Measurements from ENCODE around the gene LLGL2.

LLGL2 gene

DNA sequence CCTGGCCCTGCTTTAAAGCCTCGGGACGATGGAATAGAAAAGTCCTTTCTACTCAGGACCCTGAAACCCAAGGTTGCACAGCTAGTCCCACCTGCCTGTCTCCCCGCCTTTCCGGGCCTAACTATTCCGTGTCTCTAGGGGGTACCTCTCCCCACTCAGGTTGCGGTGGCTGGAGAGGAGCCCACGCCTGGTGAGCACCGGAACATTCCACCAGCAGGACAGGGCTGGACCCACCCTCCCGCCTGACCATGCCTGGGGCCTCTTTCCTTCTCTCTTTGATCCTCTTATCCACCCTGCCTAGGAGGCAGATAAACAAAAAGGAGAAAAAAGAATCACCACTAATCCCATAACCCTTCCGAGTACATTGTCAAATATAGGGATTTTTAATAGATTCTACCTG is 10.9 kb downstream of the LLGL2 start:
- peaks cover 16% of the 10 kb centered on the region for H3K4me1 ChIP-seq (ENCODE audit: control insufficient read depth, insufficient read depth, low read length, poor library complexity, severe bottlenecking)
- H3K4me3 ChIP-seq (ENCODE audit: insufficient read depth, low read depth, low read length, poor library complexity, severe bottlenecking), result no peak overlapping the region
- no peaks in the 10 kb centered on the region for H3K36me3 ChIP-seq (ENCODE audit: control insufficient read depth, insufficient read depth, low read length)
- no peaks in the 10 kb centered on the region for H3K9me3 ChIP-seq (ENCODE audit: control insufficient read depth, low read length)
- no peak for DNase-seq
- H3K27ac ChIP-seq (ENCODE audit: insufficient read depth, low read length, poor library complexity, severe bottlenecking), result no peak overlapping the region
- no peaks in the 10 kb centered on the region for H3K27me3 ChIP-seq (replicated peaks; ENCODE audit: control insufficient read depth, insufficient read depth, low read length, poor library complexity, severe bottlenecking)

DNA sequence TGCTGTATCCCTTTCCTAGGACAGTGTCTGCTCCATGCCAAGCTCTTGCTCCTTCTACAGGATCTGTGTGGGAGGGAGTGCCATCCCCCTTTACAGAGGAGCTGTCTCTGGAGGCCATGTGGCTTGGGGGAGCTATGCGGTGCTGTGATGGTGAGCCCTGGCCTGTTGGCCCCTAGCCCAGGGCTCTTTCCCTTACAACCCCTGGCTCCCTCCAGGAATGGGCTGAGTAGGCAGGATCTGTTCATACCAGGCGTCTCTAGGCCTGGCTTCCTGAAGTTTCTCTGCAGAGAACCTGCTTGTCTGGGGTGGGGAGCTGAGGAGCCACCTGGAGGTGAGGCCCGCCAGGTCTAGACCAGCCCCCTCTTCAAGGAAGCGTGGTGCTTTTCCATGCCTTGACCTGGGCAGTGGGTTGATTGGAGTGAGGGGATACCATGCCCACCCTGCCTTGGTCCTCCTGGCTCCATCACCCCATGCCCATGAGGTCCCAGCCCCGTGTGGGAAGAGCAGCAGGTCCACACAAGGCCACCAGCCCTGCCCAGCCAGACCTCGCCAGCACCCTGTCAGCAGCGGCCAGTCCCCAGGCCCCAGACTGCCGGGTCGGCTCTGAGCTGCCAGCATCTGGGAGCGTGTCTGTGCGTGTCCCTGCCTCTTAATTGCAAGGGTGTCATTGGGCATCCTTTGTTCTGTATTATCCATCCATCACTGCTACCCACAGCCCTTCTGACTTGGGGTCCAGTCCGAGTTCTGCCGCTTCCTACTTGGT is 14.7 kb downstream of the LLGL2 start:
- DNase-seq, result no peak
- Histone ChIP-seq H3K4me1 (ENCODE audit: control insufficient read depth, insufficient read depth, low read length, poor library complexity, severe bottlenecking) (peaks cover 9% of the 10 kb centered on the region), H3K27me3 (replicated peaks; ENCODE audit: control insufficient read depth, insufficient read depth, low read length, poor library complexity, severe bottlenecking) (no peaks in the 10 kb centered on the region), H3K4me3 (ENCODE audit: insufficient read depth, low read depth, low read length, poor library complexity, severe bottlenecking) (no peak overlapping the region), H3K27ac (ENCODE audit: insufficient read depth, low read length, poor library complexity, severe bottlenecking) (no peak overlapping the region), H3K36me3 (ENCODE audit: control insufficient read depth, insufficient read depth, low read length) (no peaks in the 10 kb centered on the region), H3K9me3 (ENCODE audit: control insufficient read depth, low read length) (no peaks in the 10 kb centered on the region)

DNA sequence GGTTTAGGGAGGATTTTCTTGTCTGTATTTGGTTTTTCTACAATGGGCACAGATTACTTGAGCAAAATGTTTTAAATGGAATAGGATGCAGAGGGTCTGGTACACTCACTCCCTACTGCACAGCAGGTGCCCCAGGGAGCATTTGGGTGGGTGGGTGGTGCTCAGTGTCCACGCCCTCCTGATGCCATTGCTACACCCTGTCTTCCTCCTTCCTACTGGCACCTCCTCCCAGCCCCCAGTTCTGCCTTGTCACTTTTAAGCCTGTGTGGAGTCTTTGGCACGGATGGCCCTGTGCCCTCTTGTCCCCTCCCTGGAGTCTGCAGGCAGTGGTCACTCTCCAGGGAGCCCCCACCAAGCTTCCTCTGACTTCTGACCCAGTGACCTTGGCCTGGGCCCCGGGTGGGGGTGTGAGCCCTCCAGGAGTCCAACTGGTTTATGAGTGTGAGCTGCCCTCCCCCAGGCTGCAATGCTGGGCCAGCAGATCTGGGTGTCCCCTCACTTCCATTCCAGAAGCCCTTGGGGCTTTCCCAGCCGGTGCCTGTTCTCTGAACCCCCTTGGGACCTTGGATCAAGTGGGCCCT is 15.5 kb downstream of the LLGL2 start:
- H3K4me3 ChIP-seq (ENCODE audit: insufficient read depth, low read depth, low read length, poor library complexity, severe bottlenecking), result no peak overlapping the region
- H3K36me3 ChIP-seq (ENCODE audit: control insufficient read depth, insufficient read depth, low read length), result no peaks in the 10 kb centered on the region
- H3K27me3 ChIP-seq (replicated peaks; ENCODE audit: control insufficient read depth, insufficient read depth, low read length, poor library complexity, severe bottlenecking), result no peaks in the 10 kb centered on the region
- no peak for DNase-seq
- no peaks in the 10 kb centered on the region for H3K9me3 ChIP-seq (ENCODE audit: control insufficient read depth, low read length)
- H3K27ac ChIP-seq (ENCODE audit: insufficient read depth, low read length, poor library complexity, severe bottlenecking), result no peak overlapping the region
- peaks cover under 1% of the 10 kb centered on the region for H3K4me1 ChIP-seq (ENCODE audit: control insufficient read depth, insufficient read depth, low read length, poor library complexity, severe bottlenecking)

DNA sequence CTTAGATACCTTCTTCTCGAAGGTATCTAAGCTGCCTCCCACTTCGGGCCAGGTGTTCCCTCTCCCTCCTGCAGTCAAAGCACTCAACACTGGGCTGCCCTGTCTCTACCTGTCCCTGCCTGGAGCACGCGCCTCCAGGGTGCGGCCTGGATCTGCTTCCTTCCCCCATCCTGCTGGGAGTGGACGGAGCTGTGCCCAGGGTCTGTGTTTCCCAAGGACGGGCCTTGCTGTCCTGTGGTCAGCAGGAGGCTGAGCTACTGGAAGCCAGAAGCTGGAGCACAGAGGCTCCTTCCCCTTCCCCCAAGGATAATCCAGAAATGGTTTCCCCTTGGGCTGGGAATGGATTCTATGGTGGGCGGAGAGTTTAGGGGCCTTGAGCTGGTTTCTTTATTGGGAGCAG is 16.7 kb downstream of the LLGL2 start:
- no peak for DNase-seq
- Histone ChIP-seq H3K4me3 (ENCODE audit: insufficient read depth, low read depth, low read length, poor library complexity, severe bottlenecking) (no peak overlapping the region), H3K36me3 (ENCODE audit: control insufficient read depth, insufficient read depth, low read length) (no peaks in the 10 kb centered on the region), H3K4me1 (ENCODE audit: control insufficient read depth, insufficient read depth, low read length, poor library complexity, severe bottlenecking) (no peaks in the 10 kb centered on the region), H3K27ac (ENCODE audit: insufficient read depth, low read length, poor library complexity, severe bottlenecking) (no peak overlapping the region), H3K27me3 (replicated peaks; ENCODE audit: control insufficient read depth, insufficient read depth, low read length, poor library complexity, severe bottlenecking) (no peaks in the 10 kb centered on the region), H3K9me3 (ENCODE audit: control insufficient read depth, low read length) (no peaks in the 10 kb centered on the region)

DNA sequence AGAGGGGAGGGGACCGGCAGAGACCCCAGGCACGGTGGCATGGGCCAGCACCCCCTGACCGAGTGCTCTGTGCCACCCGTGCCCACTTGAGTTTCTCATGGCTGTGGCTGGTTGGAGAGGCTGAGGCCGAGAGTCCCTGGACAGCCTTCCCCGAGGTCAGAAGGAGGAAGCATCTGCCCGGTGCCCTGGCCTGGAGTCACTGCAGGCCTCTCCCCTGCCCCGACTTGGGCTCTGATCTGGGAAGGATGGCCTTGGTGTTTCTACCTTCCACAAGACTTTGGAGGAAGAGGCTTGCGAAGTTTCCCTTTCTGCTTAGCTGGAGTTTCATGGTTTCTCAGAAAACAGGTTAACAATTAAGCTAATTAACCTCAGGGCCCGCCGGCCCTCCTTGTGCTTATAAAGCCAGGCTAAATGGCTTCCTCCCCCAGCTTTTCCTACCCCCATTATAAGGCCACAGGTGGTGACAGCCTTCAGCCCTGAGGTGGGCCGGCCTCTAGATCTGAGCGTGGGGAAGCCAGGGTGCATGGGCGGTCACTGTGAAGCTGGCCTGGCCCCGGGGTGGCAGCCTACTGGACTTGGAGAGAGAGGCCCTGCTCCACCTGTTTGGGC is 17.3 kb downstream of the LLGL2 start:
- DNase-seq, result no peak
- Histone ChIP-seq H3K4me1 (ENCODE audit: control insufficient read depth, insufficient read depth, low read length, poor library complexity, severe bottlenecking) (no peaks in the 10 kb centered on the region), H3K27me3 (replicated peaks; ENCODE audit: control insufficient read depth, insufficient read depth, low read length, poor library complexity, severe bottlenecking) (no peaks in the 10 kb centered on the region), H3K36me3 (ENCODE audit: control insufficient read depth, insufficient read depth, low read length) (no peaks in the 10 kb centered on the region), H3K9me3 (ENCODE audit: control insufficient read depth, low read length) (no peaks in the 10 kb centered on the region), H3K4me3 (ENCODE audit: insufficient read depth, low read depth, low read length, poor library complexity, severe bottlenecking) (no peak overlapping the region), H3K27ac (ENCODE audit: insufficient read depth, low read length, poor library complexity, severe bottlenecking) (no peak overlapping the region)

DNA sequence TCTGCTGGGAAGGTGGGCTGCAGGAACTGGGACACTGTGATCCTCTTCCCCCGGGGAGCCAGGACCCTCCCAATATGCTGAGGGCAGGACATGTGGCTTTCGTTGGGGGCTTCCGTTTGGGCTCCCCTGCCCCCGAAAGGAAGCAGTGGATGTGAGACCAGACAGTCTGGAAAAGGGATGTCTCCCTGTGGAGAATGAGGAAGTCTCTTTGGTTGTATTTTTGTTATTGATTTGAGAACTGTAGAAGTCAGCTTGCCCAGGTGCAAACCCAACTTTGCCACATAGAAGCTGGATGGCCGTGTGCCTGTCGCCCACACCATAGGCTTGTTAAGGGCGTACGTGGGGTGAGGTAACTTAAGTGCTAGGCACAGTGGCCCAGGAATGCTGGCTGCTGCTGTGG is 18.8 kb downstream of the LLGL2 start:
- no peak for DNase-seq
- no peaks in the 10 kb centered on the region for H3K4me1 ChIP-seq (ENCODE audit: control insufficient read depth, insufficient read depth, low read length, poor library complexity, severe bottlenecking)
- H3K9me3 ChIP-seq (ENCODE audit: control insufficient read depth, low read length), result no peaks in the 10 kb centered on the region
- no peaks in the 10 kb centered on the region for H3K36me3 ChIP-seq (ENCODE audit: control insufficient read depth, insufficient read depth, low read length)
- no peaks in the 10 kb centered on the region for H3K27me3 ChIP-seq (replicated peaks; ENCODE audit: control insufficient read depth, insufficient read depth, low read length, poor library complexity, severe bottlenecking)
- no peak overlapping the region for H3K4me3 ChIP-seq (ENCODE audit: insufficient read depth, low read depth, low read length, poor library complexity, severe bottlenecking)
- no peak overlapping the region for H3K27ac ChIP-seq (ENCODE audit: insufficient read depth, low read length, poor library complexity, severe bottlenecking)

DNA sequence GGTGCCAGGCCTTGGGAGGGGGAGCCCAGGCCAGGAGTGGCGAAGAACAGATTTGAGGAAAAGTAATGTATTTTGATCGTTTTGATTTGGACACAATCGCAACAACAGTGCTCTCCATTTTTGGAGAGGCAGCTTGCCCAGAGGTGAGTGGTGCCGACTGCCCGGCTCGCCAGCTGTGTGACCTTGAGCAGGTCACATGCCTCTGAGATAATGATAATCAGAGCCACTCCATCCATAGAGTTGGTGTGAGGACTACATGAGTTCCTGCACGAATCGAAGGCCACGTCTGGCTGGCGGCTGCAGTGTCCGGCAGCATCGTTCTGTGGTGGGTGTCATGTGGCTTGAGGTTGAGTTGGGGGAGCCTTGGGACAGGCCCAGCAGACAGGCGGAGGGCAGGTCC is 20.7 kb downstream of the LLGL2 start:
- no peaks in the 10 kb centered on the region for H3K36me3 ChIP-seq (ENCODE audit: control insufficient read depth, insufficient read depth, low read length)
- DNase-seq, result no peak
- no peaks in the 10 kb centered on the region for H3K4me1 ChIP-seq (ENCODE audit: control insufficient read depth, insufficient read depth, low read length, poor library complexity, severe bottlenecking)
- no peak overlapping the region for H3K27ac ChIP-seq (ENCODE audit: insufficient read depth, low read length, poor library complexity, severe bottlenecking)
- H3K4me3 ChIP-seq (ENCODE audit: insufficient read depth, low read depth, low read length, poor library complexity, severe bottlenecking), result no peak overlapping the region
- H3K9me3 ChIP-seq (ENCODE audit: control insufficient read depth, low read length), result no peaks in the 10 kb centered on the region
- H3K27me3 ChIP-seq (replicated peaks; ENCODE audit: control insufficient read depth, insufficient read depth, low read length, poor library complexity, severe bottlenecking), result no peaks in the 10 kb centered on the region

DNA sequence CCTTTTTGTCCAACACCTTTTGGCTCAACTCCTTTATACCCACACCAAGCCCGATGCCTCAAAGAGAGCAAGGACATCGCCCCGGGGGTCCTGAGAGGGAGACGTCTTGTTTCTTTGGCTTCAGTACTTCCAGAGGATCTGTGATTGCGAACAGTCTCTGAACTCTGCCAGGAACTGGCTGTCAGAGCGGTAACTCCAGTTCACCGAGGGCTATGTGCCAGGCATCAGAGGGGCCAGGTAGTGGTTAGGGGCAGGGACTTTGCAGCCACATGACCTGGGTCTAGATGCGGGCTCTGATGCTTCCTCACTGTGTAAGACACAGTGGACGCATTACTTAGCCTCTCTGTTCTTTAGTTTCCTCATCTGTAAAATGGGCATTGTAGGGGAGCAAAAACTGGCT is 21.6 kb downstream of the LLGL2 start:
- Histone ChIP-seq H3K9me3 (ENCODE audit: control insufficient read depth, low read length) (no peaks in the 10 kb centered on the region), H3K36me3 (ENCODE audit: control insufficient read depth, insufficient read depth, low read length) (no peaks in the 10 kb centered on the region), H3K27ac (ENCODE audit: insufficient read depth, low read length, poor library complexity, severe bottlenecking) (no peak overlapping the region), H3K4me3 (ENCODE audit: insufficient read depth, low read depth, low read length, poor library complexity, severe bottlenecking) (no peak overlapping the region), H3K4me1 (ENCODE audit: control insufficient read depth, insufficient read depth, low read length, poor library complexity, severe bottlenecking) (no peaks in the 10 kb centered on the region), H3K27me3 (replicated peaks; ENCODE audit: control insufficient read depth, insufficient read depth, low read length, poor library complexity, severe bottlenecking) (no peaks in the 10 kb centered on the region)
- DNase-seq, result no peak

DNA sequence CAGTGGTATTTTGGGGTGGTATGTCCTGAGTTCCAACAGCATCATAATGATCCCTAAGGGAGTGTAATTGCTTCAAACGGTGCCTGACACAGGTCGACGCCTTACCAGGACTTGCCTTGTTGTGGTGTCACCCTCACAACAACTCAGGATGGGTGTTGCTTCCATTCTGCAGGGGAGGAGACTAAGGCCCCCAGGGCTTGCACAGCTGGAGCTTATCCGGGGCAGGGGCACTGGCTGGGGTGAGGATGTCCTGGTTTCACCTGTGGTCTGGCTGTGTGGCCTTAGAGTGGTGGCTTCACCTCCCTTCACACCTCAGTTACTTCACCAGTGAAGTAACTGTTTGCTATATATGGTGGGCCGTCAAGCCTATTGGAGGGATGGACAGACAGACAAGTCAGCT is 23.3 kb downstream of the LLGL2 start:
- Histone ChIP-seq H3K4me3 (ENCODE audit: insufficient read depth, low read depth, low read length, poor library complexity, severe bottlenecking) (no peak overlapping the region), H3K27me3 (replicated peaks; ENCODE audit: control insufficient read depth, insufficient read depth, low read length, poor library complexity, severe bottlenecking) (no peaks in the 10 kb centered on the region), H3K36me3 (ENCODE audit: control insufficient read depth, insufficient read depth, low read length) (no peaks in the 10 kb centered on the region), H3K4me1 (ENCODE audit: control insufficient read depth, insufficient read depth, low read length, poor library complexity, severe bottlenecking) (no peaks in the 10 kb centered on the region), H3K9me3 (ENCODE audit: control insufficient read depth, low read length) (no peaks in the 10 kb centered on the region), H3K27ac (ENCODE audit: insufficient read depth, low read length, poor library complexity, severe bottlenecking) (no peak overlapping the region)
- no peak for DNase-seq

Measured in effector memory CD4-positive, alpha-beta T cell (primary cell).